Thyroid gland (tissue), 4 donors: Measurements from ENCODE around the gene GADD45A.

Source experiments
- POLR2A ChIP-seq, 2 donors: fragments of 450-650 bp; IDR thresholded peaks; one replicate each; pipeline ENCODE4 v1.6.1; 2017; ENCODE audit warnings: antibody characterized with exemption in 2 of 2, mild to moderate bottlenecking in 2 of 2, moderate library complexity in 1 of 2
- TF ChIP-seq, protein P1 (sequence below), 6 experiments: fragments of 200-600 bp in 3 of 6; fragments of 450-650 bp in 3 of 6; sonication (generic) in 3 of 6; IDR thresholded peaks; one replicate each; pipeline ENCODE4 v1.5.1; 2016 to 2019; ENCODE audit warnings: antibody characterized with exemption in 6 of 6, mild to moderate bottlenecking in 2 of 6, inconsistent platforms in 1 of 6, moderate library complexity in 1 of 6

DNA sequence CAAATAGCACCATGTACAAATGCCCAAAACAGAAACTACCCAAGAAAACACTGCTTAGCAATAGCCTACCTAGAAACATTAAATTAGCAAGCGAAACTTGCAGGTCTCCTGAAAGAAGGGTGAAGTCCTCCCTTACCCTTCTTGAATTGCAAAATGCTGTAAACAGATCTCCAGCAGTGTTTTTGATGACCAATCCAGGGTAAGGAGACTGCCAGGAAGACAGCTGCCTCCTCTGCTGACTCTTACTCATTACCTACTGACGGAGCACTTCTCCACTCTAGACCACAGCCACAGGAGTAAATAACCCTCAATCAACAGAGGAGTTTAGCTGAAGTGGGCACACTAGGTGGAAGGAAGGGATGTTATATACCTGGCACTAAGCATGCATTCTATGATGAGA lies 32.2 kb upstream of the GADD45A start:
- TF ChIP-seq, protein P1, sequence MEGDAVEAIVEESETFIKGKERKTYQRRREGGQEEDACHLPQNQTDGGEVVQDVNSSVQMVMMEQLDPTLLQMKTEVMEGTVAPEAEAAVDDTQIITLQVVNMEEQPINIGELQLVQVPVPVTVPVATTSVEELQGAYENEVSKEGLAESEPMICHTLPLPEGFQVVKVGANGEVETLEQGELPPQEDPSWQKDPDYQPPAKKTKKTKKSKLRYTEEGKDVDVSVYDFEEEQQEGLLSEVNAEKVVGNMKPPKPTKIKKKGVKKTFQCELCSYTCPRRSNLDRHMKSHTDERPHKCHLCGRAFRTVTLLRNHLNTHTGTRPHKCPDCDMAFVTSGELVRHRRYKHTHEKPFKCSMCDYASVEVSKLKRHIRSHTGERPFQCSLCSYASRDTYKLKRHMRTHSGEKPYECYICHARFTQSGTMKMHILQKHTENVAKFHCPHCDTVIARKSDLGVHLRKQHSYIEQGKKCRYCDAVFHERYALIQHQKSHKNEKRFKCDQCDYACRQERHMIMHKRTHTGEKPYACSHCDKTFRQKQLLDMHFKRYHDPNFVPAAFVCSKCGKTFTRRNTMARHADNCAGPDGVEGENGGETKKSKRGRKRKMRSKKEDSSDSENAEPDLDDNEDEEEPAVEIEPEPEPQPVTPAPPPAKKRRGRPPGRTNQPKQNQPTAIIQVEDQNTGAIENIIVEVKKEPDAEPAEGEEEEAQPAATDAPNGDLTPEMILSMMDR (IDR thresholded peaks at IDR 0.05), result no peak
- no peak for TF ChIP-seq POLR2A (IDR thresholded peaks at IDR 0.05)
